ENCODE measurements around the gene FGD6. TPM values are rescaled to one million over a fixed set of nuclear protein-coding genes. Genes with fewer than 3 reads are reported as not detected.
"Not testable (repeated sequence)": the region's sequence is repeated elsewhere in the genome, so short reads cannot be mapped to it uniquely, and the experiment has no call there.

FGD6 gene
- polyA plus RNA-seq, 1 donor (not counting 4 experiments of a cell fraction or from before 2014, with no cell fraction given) = 54.2 TPM

DNA sequence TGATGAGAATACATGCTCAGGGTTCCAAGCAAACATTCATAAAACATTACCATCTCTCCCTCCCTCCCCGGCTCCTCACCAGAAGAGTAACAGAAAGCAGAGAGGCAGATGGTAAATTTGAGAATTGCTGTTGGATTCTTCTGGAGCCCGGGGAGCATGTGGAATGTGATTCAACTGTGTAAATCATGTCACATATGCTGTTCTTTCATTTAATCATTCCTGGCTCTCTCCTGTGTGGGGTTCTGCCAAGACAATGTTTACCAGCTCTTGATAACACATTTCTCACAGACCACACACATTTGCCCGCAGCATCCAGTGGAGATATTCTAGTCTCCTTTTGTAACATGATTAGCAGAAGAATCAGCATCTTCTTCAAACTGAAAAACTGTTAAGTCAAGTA lies 120.4 kb downstream of the FGD6 start:
- TF ChIP-seq, protein P1, sequence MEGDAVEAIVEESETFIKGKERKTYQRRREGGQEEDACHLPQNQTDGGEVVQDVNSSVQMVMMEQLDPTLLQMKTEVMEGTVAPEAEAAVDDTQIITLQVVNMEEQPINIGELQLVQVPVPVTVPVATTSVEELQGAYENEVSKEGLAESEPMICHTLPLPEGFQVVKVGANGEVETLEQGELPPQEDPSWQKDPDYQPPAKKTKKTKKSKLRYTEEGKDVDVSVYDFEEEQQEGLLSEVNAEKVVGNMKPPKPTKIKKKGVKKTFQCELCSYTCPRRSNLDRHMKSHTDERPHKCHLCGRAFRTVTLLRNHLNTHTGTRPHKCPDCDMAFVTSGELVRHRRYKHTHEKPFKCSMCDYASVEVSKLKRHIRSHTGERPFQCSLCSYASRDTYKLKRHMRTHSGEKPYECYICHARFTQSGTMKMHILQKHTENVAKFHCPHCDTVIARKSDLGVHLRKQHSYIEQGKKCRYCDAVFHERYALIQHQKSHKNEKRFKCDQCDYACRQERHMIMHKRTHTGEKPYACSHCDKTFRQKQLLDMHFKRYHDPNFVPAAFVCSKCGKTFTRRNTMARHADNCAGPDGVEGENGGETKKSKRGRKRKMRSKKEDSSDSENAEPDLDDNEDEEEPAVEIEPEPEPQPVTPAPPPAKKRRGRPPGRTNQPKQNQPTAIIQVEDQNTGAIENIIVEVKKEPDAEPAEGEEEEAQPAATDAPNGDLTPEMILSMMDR (optimal IDR thresholded peaks at IDR 0.05 in 1 of 3, IDR thresholded peaks at IDR 0.05 in 1 of 3, conservative IDR thresholded peaks at IDR 0.05 in 1 of 3; ENCODE audit: extremely low read depth in 1 of 3, insufficient read depth in 2 of 3, low read length in 3 of 3) = no peak
- TF ChIP-seq EZH2 (IDR thresholded peaks at IDR 0.05; ENCODE audit: low read length) = no peak
- no peak overlapping the region for H3K9ac ChIP-seq (ENCODE audit: control insufficient read depth, extremely low read depth, insufficient read depth, low read length)
- no peaks in the 10 kb centered on the region for H3K9me1 ChIP-seq (ENCODE audit: control insufficient read depth, extremely low read depth, insufficient read depth, low read length)
- H3K36me3 ChIP-seq (ENCODE audit: control insufficient read depth in 2 of 2, extremely low read depth in 1 of 2, insufficient read depth in 2 of 2, low read length in 2 of 2) = peaks cover 26 to 57% of the 10 kb centered on the region in 2 experiments
- H4K20me1 ChIP-seq (ENCODE audit: control insufficient read depth, extremely low read depth, insufficient read depth, low read length) = no peaks in the 10 kb centered on the region
- H2AFZ ChIP-seq (ENCODE audit: control insufficient read depth, low read length) = no peak overlapping the region
- dilution Hi-C loops (cut with MboI; ENCODE audit: extremely low pct_ligation_motif_present, low sequenced_read_pairs) = no loop called here
- no peak overlapping the region for H3K27ac ChIP-seq (ENCODE audit: control insufficient read depth, insufficient read depth, low read length)
- FAIRE-seq (no peak), DNase-seq (ENCODE audit: low read depth, low spot score) (no peak)
- H3K79me2 ChIP-seq (ENCODE audit: control insufficient read depth, insufficient read depth, low read length) = peaks cover 13% of the 10 kb centered on the region
- no peak overlapping the region for H3K4me2 ChIP-seq (ENCODE audit: control insufficient read depth, extremely low read depth, insufficient read depth, low read depth, low read length)
- no peak overlapping the region for H3K4me3 ChIP-seq (ENCODE audit: control insufficient read depth in 2 of 3, extremely low read depth in 1 of 3, insufficient read depth in 2 of 3, low read depth in 1 of 3, low read length in 3 of 3)
- no peaks in the 10 kb centered on the region for H3K27me3 ChIP-seq (ENCODE audit: control insufficient read depth, extremely low read depth, insufficient read depth, low read length)
- no peaks in the 10 kb centered on the region for H3K9me3 ChIP-seq (ENCODE audit: control insufficient read depth, low read depth, low read length)
- H3K4me1 ChIP-seq (ENCODE audit: control insufficient read depth, extremely low read depth, insufficient read depth, low read length) = peaks cover 10% of the 10 kb centered on the region

DNA sequence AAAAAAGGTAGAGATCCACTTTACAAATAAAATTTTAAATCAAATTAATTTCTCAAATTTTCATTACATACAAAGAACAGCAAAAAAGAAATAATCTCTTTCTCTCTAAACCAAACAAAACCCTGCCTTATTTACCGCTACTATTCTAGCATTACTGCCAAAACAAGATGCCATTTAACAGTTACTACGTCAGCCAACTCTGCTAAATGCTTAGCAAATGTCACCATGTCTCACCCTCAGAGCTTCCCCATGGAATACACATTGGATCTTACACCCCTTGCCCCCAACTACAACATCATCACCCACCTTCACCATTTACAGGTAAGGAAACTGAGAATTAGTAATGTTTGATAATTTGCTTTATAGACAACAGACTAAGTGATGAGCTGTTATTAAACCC lies 120.9 kb downstream of the FGD6 start:
- Histone ChIP-seq H3K9me3 (ENCODE audit: control insufficient read depth, low read depth, low read length) (no peaks in the 10 kb centered on the region), H3K79me2 (ENCODE audit: control insufficient read depth, insufficient read depth, low read length) (peaks cover 13% of the 10 kb centered on the region), H4K20me1 (ENCODE audit: control insufficient read depth, extremely low read depth, insufficient read depth, low read length) (no peaks in the 10 kb centered on the region), H3K27ac (ENCODE audit: control insufficient read depth, insufficient read depth, low read length) (no peak overlapping the region), H3K9me1 (ENCODE audit: control insufficient read depth, extremely low read depth, insufficient read depth, low read length) (no peaks in the 10 kb centered on the region), H3K27me3 (ENCODE audit: control insufficient read depth, extremely low read depth, insufficient read depth, low read length) (no peaks in the 10 kb centered on the region), H3K4me2 (ENCODE audit: control insufficient read depth, extremely low read depth, insufficient read depth, low read depth, low read length) (no peak overlapping the region), H3K36me3 (ENCODE audit: control insufficient read depth in 2 of 2, extremely low read depth in 1 of 2, insufficient read depth in 2 of 2, low read length in 2 of 2) (peaks cover 26 to 57% of the 10 kb centered on the region in 2 experiments), H3K4me3 (ENCODE audit: control insufficient read depth in 2 of 3, extremely low read depth in 1 of 3, insufficient read depth in 2 of 3, low read depth in 1 of 3, low read length in 3 of 3) (no peak overlapping the region), H3K4me1 (ENCODE audit: control insufficient read depth, extremely low read depth, insufficient read depth, low read length) (peaks cover 10% of the 10 kb centered on the region), H2AFZ (ENCODE audit: control insufficient read depth, low read length) (no peak overlapping the region), H3K9ac (ENCODE audit: control insufficient read depth, extremely low read depth, insufficient read depth, low read length) (no peak overlapping the region)
- dilution Hi-C loops (cut with MboI; ENCODE audit: extremely low pct_ligation_motif_present, low sequenced_read_pairs) = no loop called here
- FAIRE-seq (no peak), DNase-seq (ENCODE audit: low read depth, low spot score) (no peak)
- TF ChIP-seq, protein P1 (optimal IDR thresholded peaks at IDR 0.05 in 1 of 3, IDR thresholded peaks at IDR 0.05 in 1 of 3, conservative IDR thresholded peaks at IDR 0.05 in 1 of 3; ENCODE audit: extremely low read depth in 1 of 3, insufficient read depth in 2 of 3, low read length in 3 of 3) = no peak
- TF ChIP-seq EZH2 (IDR thresholded peaks at IDR 0.05; ENCODE audit: low read length) = no peak

DNA sequence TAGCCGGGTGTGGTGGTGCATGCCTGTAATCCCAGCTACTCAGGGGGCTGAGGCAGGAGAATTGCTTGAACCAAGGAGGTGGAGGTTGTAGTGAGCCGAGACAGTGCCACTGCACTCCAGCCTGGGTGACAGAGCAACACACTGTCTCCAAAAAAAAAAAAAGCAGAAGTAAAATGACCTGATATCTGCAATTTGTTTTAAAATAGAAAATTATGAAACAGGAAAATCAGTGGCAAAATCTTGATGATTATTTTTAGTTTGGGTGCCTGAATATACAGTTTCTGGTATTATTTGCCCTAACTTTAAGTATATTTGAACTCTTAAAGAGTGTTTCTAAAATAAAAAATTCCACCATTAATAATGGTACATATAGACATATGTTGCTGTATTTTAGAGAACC lies 121.4 kb downstream of the FGD6 start:
- not testable (repeated sequence) for FAIRE-seq; H4K20me1 ChIP-seq (ENCODE audit: control insufficient read depth, extremely low read depth, insufficient read depth, low read length)

More for the DNA sequence above, 121.4 kb downstream of the FGD6 start:
- H3K79me2 ChIP-seq (ENCODE audit: control insufficient read depth, insufficient read depth, low read length) = peaks cover 13% of the 10 kb centered on the region
- H3K9me1 ChIP-seq (ENCODE audit: control insufficient read depth, extremely low read depth, insufficient read depth, low read length); H3K4me2 ChIP-seq (ENCODE audit: control insufficient read depth, extremely low read depth, insufficient read depth, low read depth, low read length); H2AFZ ChIP-seq (ENCODE audit: control insufficient read depth, low read length); H3K4me3 ChIP-seq (ENCODE audit: control insufficient read depth in 2 of 3, extremely low read depth in 1 of 3, insufficient read depth in 2 of 3, low read depth in 1 of 3, low read length in 3 of 3); dilution Hi-C loops (cut with MboI; ENCODE audit: extremely low pct_ligation_motif_present, low sequenced_read_pairs); H3K4me1 ChIP-seq (ENCODE audit: control insufficient read depth, extremely low read depth, insufficient read depth, low read length); H3K9ac ChIP-seq (ENCODE audit: control insufficient read depth, extremely low read depth, insufficient read depth, low read length); DNase-seq (ENCODE audit: low read depth, low spot score); H3K27ac ChIP-seq (ENCODE audit: control insufficient read depth, insufficient read depth, low read length); H3K9me3 ChIP-seq (ENCODE audit: control insufficient read depth, low read depth, low read length); H3K27me3 ChIP-seq (ENCODE audit: control insufficient read depth, extremely low read depth, insufficient read depth, low read length): not testable (repeated sequence)
- peaks cover 26 to 57% of the 10 kb centered on the region in 2 experiments for H3K36me3 ChIP-seq (ENCODE audit: control insufficient read depth in 2 of 2, extremely low read depth in 1 of 2, insufficient read depth in 2 of 2, low read length in 2 of 2)

Measured in keratinocyte (primary cell).